ENCODE measurements around the gene PSD.

PSD gene

GRCh38 chr10:102418622-102419268 lies at the start of gene PSD:
Gene PSD, minus strand, starts transcription at chr10:102418785. Its CDS starts 1,747 bp downstream, at chr10:102417038.
- no peak for DNase-seq
- TF ChIP-seq CTCF (IDR thresholded peaks at IDR 0.05) = no peak
- H3K36me3 Mint-ChIP-seq (ENCODE audit: low read depth) = no peaks in the 10 kb centered on the region
- H3K27me3 Mint-ChIP-seq (ENCODE audit: low read depth, poor library complexity) = peaks cover 61% of the 10 kb centered on the region
- H3K9me3 Mint-ChIP-seq = no peaks in the 10 kb centered on the region
- no peak within 1 kb of the TSS for H3K27ac Mint-ChIP-seq
- H3K4me3 Mint-ChIP-seq = peak within 1 kb of the TSS; percentile 98
- peaks cover 28% of the 10 kb centered on the region for H3K4me1 Mint-ChIP-seq

- peak overlapping the region; percentile 32 for H3K27ac Mint-ChIP-seq
- H3K4me1 Mint-ChIP-seq = peaks cover 14% of the 10 kb centered on the region
- no peaks in the 10 kb centered on the region for H3K9me3 Mint-ChIP-seq
- no peak for DNase-seq
- H3K36me3 Mint-ChIP-seq (ENCODE audit: low read depth) = no peaks in the 10 kb centered on the region
- TF ChIP-seq CTCF (IDR thresholded peaks at IDR 0.05) = no peak
- peaks cover 15% of the 10 kb centered on the region for H3K27me3 Mint-ChIP-seq (ENCODE audit: low read depth, poor library complexity)
- no peak overlapping the region for H3K4me3 Mint-ChIP-seq
These were observed 49.4 kb upstream of the PSD start for GRCh38 chr10:102467971-102468438.

GRCh38 chr10:102467318-102467717 lies 48.7 kb upstream of the PSD start:
- H3K4me3 Mint-ChIP-seq = no peak overlapping the region

GRCh38 chr10:102465466-102465865 lies 46.9 kb upstream of the PSD start:
- TF ChIP-seq CTCF (IDR thresholded peaks at IDR 0.05) = no peak
- Mint-ChIP-seq H3K36me3 (ENCODE audit: low read depth) (no peaks in the 10 kb centered on the region), H3K4me1 (peaks cover 40% of the 10 kb centered on the region), H3K27ac (no peak overlapping the region), H3K27me3 (ENCODE audit: low read depth, poor library complexity) (peaks cover 33% of the 10 kb centered on the region), H3K9me3 (no peaks in the 10 kb centered on the region), H3K4me3 (no peak overlapping the region)
- no peak for DNase-seq

More at GRCh38 chr10:102467318-102467717, 48.7 kb upstream of the PSD start:
- H3K9me3 Mint-ChIP-seq = no peaks in the 10 kb centered on the region
- H3K4me1 Mint-ChIP-seq = peaks cover 21% of the 10 kb centered on the region
- no peak overlapping the region for H3K27ac Mint-ChIP-seq
- H3K27me3 Mint-ChIP-seq (ENCODE audit: low read depth, poor library complexity) = peaks cover 22% of the 10 kb centered on the region
- DNase-seq = no peak
- TF ChIP-seq CTCF (IDR thresholded peaks at IDR 0.05) = no peak
- no peaks in the 10 kb centered on the region for H3K36me3 Mint-ChIP-seq (ENCODE audit: low read depth)

- no peaks in the 10 kb centered on the region for H3K9me3 Mint-ChIP-seq
- no peak overlapping the region for H3K27ac Mint-ChIP-seq
- peaks cover 35% of the 10 kb centered on the region for H3K4me1 Mint-ChIP-seq
- peaks cover 33% of the 10 kb centered on the region for H3K27me3 Mint-ChIP-seq (ENCODE audit: low read depth, poor library complexity)
- no peak for DNase-seq
- TF ChIP-seq CTCF (IDR thresholded peaks at IDR 0.05) = no peak
- H3K4me3 Mint-ChIP-seq = no peak overlapping the region
- no peaks in the 10 kb centered on the region for H3K36me3 Mint-ChIP-seq (ENCODE audit: low read depth)
These were observed 45.4 kb upstream of the PSD start for GRCh38 chr10:102463983-102464382.

GRCh38 chr10:102462512-102463054 lies 44.0 kb upstream of the PSD start:
- Mint-ChIP-seq H3K27me3 (ENCODE audit: low read depth, poor library complexity) (peaks cover 33% of the 10 kb centered on the region), H3K9me3 (no peaks in the 10 kb centered on the region), H3K27ac (no peak overlapping the region), H3K4me1 (peaks cover 44% of the 10 kb centered on the region), H3K4me3 (peak overlapping the region; percentile 84), H3K36me3 (ENCODE audit: low read depth) (no peaks in the 10 kb centered on the region)
- DNase-seq = no peak
- no peak for TF ChIP-seq CTCF (IDR thresholded peaks at IDR 0.05)
